ENCODE measurements around the gene HNRNPF. TPM values are rescaled to one million over a fixed set of nuclear protein-coding genes. Genes with fewer than 3 reads are reported as not detected.

HNRNPF gene
- total RNA-seq, 1 donor from 2014 or later, result 173 TPM

- no peaks in the 10 kb centered on the region for H3K9me3 ChIP-seq
- ATAC-seq, result no peak
- peaks cover 14% of the 10 kb centered on the region for H3K27me3 ChIP-seq (ENCODE audit: low read depth)
- H3K4me3 ChIP-seq, result no peak overlapping the region
- H3K4me1 ChIP-seq, result peaks cover 5% of the 10 kb centered on the region
- H3K36me3 ChIP-seq, result no peaks in the 10 kb centered on the region
- DNase-seq, result no peak
- TF ChIP-seq CTCF (IDR thresholded peaks at IDR 0.05), result no peak
- H3K27ac ChIP-seq, result no peak overlapping the region
- intact Hi-C loops (cut with DNase I), result no loop called here
Measured at GRCh38 chr10:43351301-43351700, 57.7 kb downstream of the HNRNPF start.

- Histone ChIP-seq H3K9me3 (no peaks in the 10 kb centered on the region), H3K36me3 (no peaks in the 10 kb centered on the region), H3K4me1 (peaks cover 5% of the 10 kb centered on the region), H3K4me3 (no peak overlapping the region), H3K27me3 (ENCODE audit: low read depth) (peaks cover 14% of the 10 kb centered on the region), H3K27ac (no peak overlapping the region)
- DNase-seq (no peak), ATAC-seq (no peak)
- no peak for TF ChIP-seq CTCF (IDR thresholded peaks at IDR 0.05)
- intact Hi-C loops (cut with DNase I), result no loop called here
Measured at GRCh38 chr10:43350686-43351085, 58.3 kb downstream of the HNRNPF start.

GRCh38 chr10:43350156-43350555, 58.8 kb downstream of the HNRNPF start:
- Histone ChIP-seq H3K36me3 (no peaks in the 10 kb centered on the region), H3K9me3 (no peaks in the 10 kb centered on the region), H3K4me1 (peaks cover 5% of the 10 kb centered on the region), H3K27ac (no peak overlapping the region), H3K27me3 (ENCODE audit: low read depth) (peaks cover 14% of the 10 kb centered on the region), H3K4me3 (no peak overlapping the region)
- ATAC-seq (peak; percentile 16 to 21), DNase-seq (no peak)
- intact Hi-C loops (cut with DNase I), result no loop called here
- no peak for TF ChIP-seq CTCF (IDR thresholded peaks at IDR 0.05)

GRCh38 chr10:43348511-43349312, 60.3 kb downstream of the HNRNPF start:
- Histone ChIP-seq H3K4me3 (no peak overlapping the region), H3K36me3 (no peaks in the 10 kb centered on the region), H3K9me3 (no peaks in the 10 kb centered on the region), H3K27me3 (ENCODE audit: low read depth) (peaks cover 14% of the 10 kb centered on the region), H3K27ac (no peak overlapping the region), H3K4me1 (peaks cover 5% of the 10 kb centered on the region)
- peak; percentile 92 for TF ChIP-seq CTCF (IDR thresholded peaks at IDR 0.05)
- ATAC-seq (peak; percentile 97 to 98), DNase-seq (peak; percentile 89)
- intact Hi-C loops (cut with DNase I), result no loop called here

GRCh38 chr10:43347997-43348396, 61.0 kb downstream of the HNRNPF start:
- Histone ChIP-seq H3K4me1 (peaks cover 5% of the 10 kb centered on the region), H3K27me3 (ENCODE audit: low read depth) (peaks cover 14% of the 10 kb centered on the region), H3K9me3 (no peaks in the 10 kb centered on the region), H3K36me3 (no peaks in the 10 kb centered on the region), H3K4me3 (no peak overlapping the region), H3K27ac (no peak overlapping the region)
- TF ChIP-seq CTCF (IDR thresholded peaks at IDR 0.05), result no peak
- DNase-seq, result no peak
- ATAC-seq, result no peak
- intact Hi-C loops (cut with DNase I), result no loop called here
